MM.1S (cell line): ENCODE measurements around the gene LGALS14.

Source experiments
- EZH2 ChIP-seq: fragments of 300-600 bp; sonication (generic); optimal IDR thresholded peaks from 2 replicates; pipeline ENCODE3; 2017; ENCODE audit warnings: low read depth, mild to moderate bottlenecking, antibody characterized with exemption, low read length, mixed read lengths
- EZH2phosphoT487 ChIP-seq: fragments of 300-600 bp; sonication (generic); IDR thresholded peaks from 2 replicates; pipeline ENCODE4 v1.6.1; 2018; ENCODE audit warnings: antibody characterized with exemption, low read length
- TF ChIP-seq, protein P1 (sequence below): fragments of 300-600 bp; sonication (generic); IDR thresholded peaks from 2 replicates; pipeline ENCODE4 v1.5.1; 2016; ENCODE audit warnings: antibody characterized with exemption, low read length, mixed read lengths

- TF ChIP-seq, protein P1, sequence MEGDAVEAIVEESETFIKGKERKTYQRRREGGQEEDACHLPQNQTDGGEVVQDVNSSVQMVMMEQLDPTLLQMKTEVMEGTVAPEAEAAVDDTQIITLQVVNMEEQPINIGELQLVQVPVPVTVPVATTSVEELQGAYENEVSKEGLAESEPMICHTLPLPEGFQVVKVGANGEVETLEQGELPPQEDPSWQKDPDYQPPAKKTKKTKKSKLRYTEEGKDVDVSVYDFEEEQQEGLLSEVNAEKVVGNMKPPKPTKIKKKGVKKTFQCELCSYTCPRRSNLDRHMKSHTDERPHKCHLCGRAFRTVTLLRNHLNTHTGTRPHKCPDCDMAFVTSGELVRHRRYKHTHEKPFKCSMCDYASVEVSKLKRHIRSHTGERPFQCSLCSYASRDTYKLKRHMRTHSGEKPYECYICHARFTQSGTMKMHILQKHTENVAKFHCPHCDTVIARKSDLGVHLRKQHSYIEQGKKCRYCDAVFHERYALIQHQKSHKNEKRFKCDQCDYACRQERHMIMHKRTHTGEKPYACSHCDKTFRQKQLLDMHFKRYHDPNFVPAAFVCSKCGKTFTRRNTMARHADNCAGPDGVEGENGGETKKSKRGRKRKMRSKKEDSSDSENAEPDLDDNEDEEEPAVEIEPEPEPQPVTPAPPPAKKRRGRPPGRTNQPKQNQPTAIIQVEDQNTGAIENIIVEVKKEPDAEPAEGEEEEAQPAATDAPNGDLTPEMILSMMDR = no peak
- TF ChIP-seq EZH2 (no peak), EZH2phosphoT487 (no peak)
Measured at GRCh38 chr19:39708594-39708993, 4.3 kb downstream of the LGALS14 start.
